H1 (cell line): Measurements from ENCODE around the gene COLEC12. TPM values are rescaled to one million over a fixed set of nuclear protein-coding genes. Genes with fewer than 3 reads are reported as not detected.

Source experiments
- CTCF ChIA-PET: fragments of 300-600 bp; sonication (Branson Sonifier 250); formaldehyde crosslinking; loops from one replicate; lab custom pipeline; 2021; ENCODE audit not compliant: partially characterized antibody; lab: Charles Lee
- POLR2A ChIA-PET: fragments of 300-600 bp; sonication (Branson Sonifier 250); formaldehyde crosslinking; loops from one replicate; lab custom pipeline; 2021; ENCODE audit warnings: inconsistent platforms; ENCODE audit not compliant: partially characterized antibody; lab: Charles Lee
- DNase-seq, 2 experiments: peaks; one replicate each; pipeline versions ENCODE4 v3.0.0 to v3.0.0-alpha.2; 2010 to 2022; ENCODE audit warnings: low spot score in 2 of 2, low read depth in 1 of 2, mixed read lengths in 1 of 2
- FAIRE-seq: peaks from 2 replicates; lab custom pipeline; 2011; peaks lifted over from hg19 to GRCh38; lab: Jason Lieb, UNC
- H2AFZ ChIP-seq: 2 replicates; pipeline ENCODE4 v1.8.1; 2012; ENCODE audit warnings: low read length, inconsistent platforms
- H2AK5ac ChIP-seq: 2 replicates; pipeline ENCODE4 v1.6.1; 2013; ENCODE audit warnings: low read depth, low read length
- H2BK120ac ChIP-seq: replicated peaks from 2 replicates; pipeline ENCODE3; 2013; ENCODE audit warnings: low read depth, low read length, inconsistent platforms
- H2BK12ac ChIP-seq: 2 replicates; pipeline ENCODE4 v1.6.1; 2013; ENCODE audit warnings: low read depth, low read length
- H2BK15ac ChIP-seq: 2 replicates; pipeline ENCODE4 v1.6.1; 2013; ENCODE audit warnings: low read length
- H2BK20ac ChIP-seq: 2 replicates; pipeline ENCODE4 v1.6.1; 2013; ENCODE audit warnings: low read length
- H2BK5ac ChIP-seq: 2 replicates; pipeline ENCODE4 v1.6.1; 2013; ENCODE audit warnings: low read depth, low read length
- H3K14ac ChIP-seq: 2 replicates; pipeline ENCODE4 v1.6.1; 2013; ENCODE audit warnings: inconsistent platforms; ENCODE audit not compliant: insufficient read length
- H3K18ac ChIP-seq: 2 replicates; pipeline ENCODE4 v1.6.1; 2013; ENCODE audit warnings: low read length; ENCODE audit errors: extremely low read depth
- H3K23ac ChIP-seq: 2 replicates; pipeline ENCODE4 v1.6.1; 2013; ENCODE audit warnings: inconsistent platforms; ENCODE audit not compliant: insufficient read length
- H3K23me2 ChIP-seq: 2 replicates; pipeline ENCODE4 v1.6.1; 2013; ENCODE audit warnings: low read depth, low read length
- H3K27ac ChIP-seq: 2 replicates; pipeline ENCODE4 v1.6.1; 2011; ENCODE audit warnings: low read depth, low read length, inconsistent platforms
- H3K27me3 ChIP-seq, 4 experiments: replicated peaks in 1 of 4; 1 replicate in 1 of 4; 2 replicates in 3 of 4; pipeline versions ENCODE4 v1.6.1 to v1.8.1; 2011 to 2013; ENCODE audit warnings: low read length in 3 of 4, mild to moderate bottlenecking in 3 of 4, inconsistent platforms in 2 of 4, mixed read lengths in 2 of 4, moderate library complexity in 1 of 4; ENCODE audit not compliant: control insufficient read depth in 3 of 4, insufficient read depth in 3 of 4; ENCODE audit errors: extremely low read depth in 1 of 4
- H3K36me3 ChIP-seq, 4 experiments: 2 replicates each; pipeline versions ENCODE4 v1.6.1 to v1.8.1; 2011 to 2013; ENCODE audit warnings: mild to moderate bottlenecking in 4 of 4, low read length in 3 of 4, moderate library complexity in 2 of 4, control low read depth in 1 of 4, inconsistent platforms in 1 of 4; ENCODE audit not compliant: insufficient read depth in 4 of 4, control insufficient read depth in 2 of 4
- H3K4ac ChIP-seq: replicated peaks from 2 replicates; pipeline ENCODE3; 2013; ENCODE audit warnings: low read length, low read depth, mixed read lengths, inconsistent platforms; ENCODE audit not compliant: insufficient read length
- H3K4me1 ChIP-seq, 4 experiments: replicated peaks in 1 of 4; 1 replicate in 1 of 4; 2 replicates in 3 of 4; pipeline versions ENCODE4 v1.6.1 to v1.8.1; 2011 to 2013; ENCODE audit warnings: low read length in 3 of 4, inconsistent platforms in 2 of 4, mixed read lengths in 1 of 4; ENCODE audit not compliant: insufficient read depth in 4 of 4, control insufficient read depth in 3 of 4
- H3K4me2 ChIP-seq, 2 experiments: 2 replicates each; pipeline versions ENCODE4 v1.6.1 to v1.8.1; 2011 to 2013; ENCODE audit warnings: low read depth in 2 of 2, low read length in 2 of 2, control low read depth in 1 of 2, inconsistent platforms in 1 of 2, mild to moderate bottlenecking in 1 of 2; ENCODE audit not compliant: insufficient read depth in 1 of 2
- H3K4me3 ChIP-seq, 4 experiments: fragments of 200-600, 300-600 bp in 1 of 4; sonication (generic), shearing (Covaris generic), sonication (Bioruptor Twin) in 1 of 4; 2 replicates each; pipeline versions ENCODE4 v1.5.1 to v1.8.1; 2011 to 2016; ENCODE audit warnings: low read length in 4 of 4, low read depth in 3 of 4, control low read depth in 2 of 4, inconsistent platforms in 2 of 4, mild to moderate bottlenecking in 2 of 4, mixed read lengths in 1 of 4, moderate library complexity in 1 of 4; ENCODE audit not compliant: insufficient read depth in 2 of 4; ENCODE audit errors: extremely low read depth in 1 of 4
- H3K56ac ChIP-seq: replicated peaks from 2 replicates; pipeline ENCODE3; 2013; ENCODE audit warnings: low read depth, mild to moderate bottlenecking, mixed read lengths, low read length, inconsistent platforms; ENCODE audit not compliant: insufficient read length
- H3K79me1 ChIP-seq: 2 replicates; pipeline ENCODE4 v1.6.1; 2013; ENCODE audit warnings: low read depth, low read length, control low read depth
- H3K79me2 ChIP-seq, 2 experiments: 2 replicates each; pipeline versions ENCODE4 v1.6.1 to v1.8.1; 2012 to 2013; ENCODE audit warnings: low read length in 2 of 2, mild to moderate bottlenecking in 2 of 2, inconsistent platforms in 1 of 2; ENCODE audit not compliant: insufficient read depth in 2 of 2, control insufficient read depth in 1 of 2
- H3K9ac ChIP-seq, 4 experiments: replicated peaks in 1 of 4; 1 replicate in 1 of 4; 2 replicates in 3 of 4; pipeline versions ENCODE4 v1.6.1 to v1.8.1; 2011 to 2013; ENCODE audit warnings: low read depth in 3 of 4, low read length in 3 of 4, control low read depth in 2 of 4, mild to moderate bottlenecking in 2 of 4, moderate library complexity in 2 of 4, inconsistent platforms in 1 of 4; ENCODE audit errors: extremely low read depth in 1 of 4
- H3K9me3 ChIP-seq, 2 experiments: 2 replicates each; pipeline versions ENCODE4 v1.6.1 to v1.8.1; 2012 to 2013; ENCODE audit warnings: mild to moderate bottlenecking in 2 of 2, moderate library complexity in 2 of 2, control low read depth in 1 of 2, inconsistent platforms in 1 of 2, low read depth in 1 of 2, low read length in 1 of 2, mixed read lengths in 1 of 2; ENCODE audit not compliant: insufficient read depth in 2 of 2
- H4K20me1 ChIP-seq, 2 experiments: replicated peaks in 1 of 2; 2 replicates each; pipeline versions ENCODE3 to v1.8.1; 2011 to 2013; ENCODE audit warnings: inconsistent platforms in 2 of 2, low read length in 2 of 2, mild to moderate bottlenecking in 1 of 2; ENCODE audit not compliant: insufficient read depth in 2 of 2, control insufficient read depth in 1 of 2
- H4K5ac ChIP-seq: 2 replicates; pipeline ENCODE4 v1.6.1; 2013; ENCODE audit warnings: low read length, low read depth, mixed read lengths, inconsistent platforms; ENCODE audit not compliant: insufficient read length
- H4K8ac ChIP-seq: 2 replicates; pipeline ENCODE4 v1.8.0; 2013; ENCODE audit warnings: mild to moderate bottlenecking, moderate library complexity, low read length, inconsistent platforms; ENCODE audit not compliant: insufficient read depth; ENCODE audit errors: extremely low read depth
- H4K91ac ChIP-seq: replicated peaks from 2 replicates; pipeline ENCODE3; 2013; ENCODE audit warnings: low read length, mixed read lengths, inconsistent platforms; ENCODE audit not compliant: insufficient read length
- CBX5 ChIP-seq: fragments of 300-800, 300-1000 bp; sonication (generic); IDR thresholded peaks from 2 replicates; pipeline ENCODE4 v1.7.1; 2016; ENCODE audit warnings: antibody characterized with exemption, low read length, low read depth
- CEBPB ChIP-seq: IDR thresholded peaks from 2 replicates; pipeline ENCODE4 v1.6.1; 2012; ENCODE audit warnings: low read depth, low read length
- EGR1 ChIP-seq: IDR thresholded peaks from 2 replicates; pipeline ENCODE4 v1.6.1; 2011; ENCODE audit warnings: low read depth, low read length, borderline replicate concordance
- NANOG ChIP-seq: IDR thresholded peaks from 2 replicates; pipeline ENCODE4 v1.6.1; 2011; ENCODE audit warnings: low read length, low read depth, mild to moderate bottlenecking, inconsistent platforms; ENCODE audit not compliant: insufficient read depth, poor library complexity, severe bottlenecking
- POLR2AphosphoS5 ChIP-seq: IDR thresholded peaks from 2 replicates; pipeline ENCODE4 v1.6.1; 2011; ENCODE audit warnings: low read depth, low read length
- TAF7 ChIP-seq: optimal IDR thresholded peaks from 2 replicates; pipeline ENCODE3; 2011; ENCODE audit warnings: low read depth, mild to moderate bottlenecking, inconsistent platforms, low read length, moderate library complexity, borderline replicate concordance
- WGBS, 2 experiments: shearing (Covaris generic) in 1 of 2; methylation state at CpG; one replicate each; pipeline versions ENCODE4 v1.1.6 to v1.1.7; 2013 to 2015; ENCODE audit warnings: low lambda C conversion rate in 2 of 2, mixed read lengths in 2 of 2, inconsistent platforms in 1 of 2, low coverage in 1 of 2, missing lambda C conversion rate in 1 of 2; ENCODE audit not compliant: insufficient replicate concordance in 2 of 2, insufficient coverage in 1 of 2, insufficient read length in 1 of 2; ENCODE audit errors: extremely low coverage in 1 of 2, missing lambda C conversion rate in 1 of 2; 5-methylcytosine and 5-hydroxymethylcytosine counted together
- polyA plus RNA-seq, 7 experiments: library from polyadenylated mRNA; depleted of rRNA in 3 of 7; stranded (reverse) in 5 of 7; unstranded in 2 of 7; fragments of >200 nt in 5 of 7; fragments of 200-250 nt in 2 of 7; gene quantifications; 1 replicate in 5 of 7; 2 replicates in 1 of 7; 4 replicates in 1 of 7; pipeline versions ENCODE4 v1.2.1 to v1.2.3, GENCODE V29; 2011 to 2013; ENCODE audit warnings: missing spikeins in 2 of 7, mixed read lengths in 2 of 7
- total RNA-seq: library from RNA; stranded (reverse); fragmentation: NEBNext Ultra II Directional; extraction: Animal tissue kit (Norgen Biotek cat#: 25700); gene quantifications from 2 replicates; pipeline ENCODE4 v1.2.1, GENCODE V29; 2021

COLEC12 gene
- total and polyA plus RNA-seq, 2 of the 8 experiments (the other 6 are each of a cell fraction or from before 2014, with no cell fraction given), result 0.44 to 2.3 TPM

DNA sequence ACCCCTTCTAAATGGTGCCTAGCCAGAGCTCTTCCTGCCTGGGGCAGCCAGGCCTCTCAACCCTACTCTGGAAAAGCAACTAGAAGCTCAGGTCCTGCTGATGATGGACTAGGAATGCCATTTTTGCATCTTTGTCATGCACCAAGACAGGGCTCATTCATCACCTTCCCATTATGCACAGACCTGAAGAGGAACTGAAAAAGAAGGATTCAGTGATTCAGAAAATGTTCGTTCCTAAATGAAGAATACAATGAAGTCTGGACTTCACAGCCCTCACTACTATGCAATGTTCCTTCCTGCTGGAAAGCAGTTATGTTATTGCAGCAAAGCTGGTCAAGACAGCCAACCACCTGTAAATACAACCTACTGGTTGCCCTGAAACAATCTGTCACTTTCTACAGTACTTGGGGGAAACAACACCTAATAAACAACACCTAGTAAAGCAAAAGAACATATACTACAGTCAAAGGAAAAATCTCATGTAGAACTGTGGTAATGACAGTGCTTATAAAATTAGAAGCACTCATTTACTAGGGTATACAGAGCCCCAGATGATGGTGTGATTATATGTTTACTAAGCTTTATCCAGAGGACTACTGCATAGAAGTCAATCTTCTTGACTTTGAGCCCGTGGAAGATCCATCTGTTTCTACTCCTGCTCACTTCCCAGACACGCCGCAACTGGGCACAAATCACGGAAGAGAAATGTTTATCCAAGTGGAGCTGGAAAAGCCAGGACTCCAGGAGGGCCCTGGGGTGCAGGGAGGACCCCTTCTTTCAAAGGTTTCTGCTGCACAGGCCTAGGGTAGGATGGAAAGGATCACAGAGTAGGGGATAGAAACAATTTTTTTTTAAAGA, 129.5 kb downstream of the COLEC12 start:
- no peaks in the 10 kb centered on the region for H3K79me2 ChIP-seq
- H2BK5ac ChIP-seq, result no peak overlapping the region
- no peak overlapping the region for H3K4ac ChIP-seq
- no peak overlapping the region for H2BK15ac ChIP-seq
- H3K27me3 ChIP-seq, result no peaks in the 10 kb centered on the region
- CTCF ChIA-PET, result interaction anchor here (1.0 to 2.1 kb wide), 3 partner anchors 66 to 253 kb away, joined by 3 to 7 read pairs (median 3); no protein-coding TSS in a partner anchor
- peaks cover 5 to 9% (median 8%) of the 10 kb centered on the region in 4 experiments for H3K4me1 ChIP-seq
- H2BK120ac ChIP-seq, result no peak overlapping the region
- H3K36me3 ChIP-seq, result no peaks in the 10 kb centered on the region
- no peak overlapping the region for H3K4me2 ChIP-seq
- DNase-seq (no peak), FAIRE-seq (no peak)
- no peak overlapping the region for H3K56ac ChIP-seq
- no peak overlapping the region for H2AK5ac ChIP-seq
- H3K18ac ChIP-seq, result no peak overlapping the region
- no peaks in the 10 kb centered on the region for H3K79me1 ChIP-seq
- H3K14ac ChIP-seq, result no peak overlapping the region
- H4K8ac ChIP-seq, result no peak overlapping the region
- H3K9me3 ChIP-seq, result no peaks in the 10 kb centered on the region
- H3K9ac ChIP-seq, result no peak overlapping the region
- no peaks in the 10 kb centered on the region for H4K20me1 ChIP-seq
- H2BK20ac ChIP-seq, result no peak overlapping the region
- TF ChIP-seq EGR1, result no peak
- TF ChIP-seq CBX5, result no peak
- no peak for TF ChIP-seq NANOG
- no peak for TF ChIP-seq POLR2AphosphoS5
- TF ChIP-seq TAF7, result no peak
- no peak for TF ChIP-seq CEBPB
- TF ChIP-seq, all 59 proteins: peak for 0
- 92% methylated on average over 5 of the region's 5 CpGs; no CpG with 5 or more reads in 1 of the 2 experiments for WGBS, 2 experiments
- Histone ChIP-seq H2AFZ (no peak overlapping the region), H3K4me3 (no peak overlapping the region), H3K23ac (no peak overlapping the region), H4K5ac (no peak overlapping the region), H4K91ac (no peak overlapping the region), H2BK12ac (no peak overlapping the region), H3K23me2 (no peaks in the 10 kb centered on the region), H3K27ac (no peak overlapping the region)
- POLR2A ChIA-PET, result no interaction called here
